ENCODE results near the gene LSM14A. TPM values are rescaled to one million over a fixed set of nuclear protein-coding genes. Genes with fewer than 3 reads are reported as not detected.

Gene LSM14A
- total and polyA plus RNA-seq, 9 of the 15 experiments (the other 6 are each of a cell fraction or from before 2014, with no cell fraction given) = 19.5 to 150 (median 95.1) TPM

GRCh38 chr19:34165295-34165738, 7.0 kb upstream of the LSM14A start (continued):
- no peak; the same call in 1 of the 2 replicates for TF ChIP-seq MGA (IDR thresholded peaks at IDR 0.05)
- TF ChIP-seq ZBTB43 (CRISPR knock-in tag; IDR thresholded peaks at IDR 0.05) = no peak
- TF ChIP-seq E2F3 (CRISPR knock-in tag; IDR thresholded peaks at IDR 0.05) = no peak
- TF ChIP-seq CBX1 (IDR thresholded peaks at IDR 0.05; ENCODE audit: low read depth) = peak; percentile 19; the same call in 1 of the 2 replicates
- peak; percentile 33; the same call in 1 of the 2 replicates for TF ChIP-seq EP300 (IDR thresholded peaks at IDR 0.05; ENCODE audit: low read length)
- TF ChIP-seq YBX1 (IDR thresholded peaks at IDR 0.05) = no peak
- 0 out of 2 replicates have a peak, but pooled peaks have one; percentile 37 for TF ChIP-seq CXXC5 (CRISPR knock-in tag; IDR thresholded peaks at IDR 0.05)
- no peak for TF ChIP-seq THAP7 (CRISPR knock-in tag; IDR thresholded peaks at IDR 0.05)
- peak; percentile 17 for TF ChIP-seq RBM25 (IDR thresholded peaks at IDR 0.05; ENCODE audit: low read depth, low read length, severe bottlenecking)
- peak; percentile 38 for TF ChIP-seq GTF3C2 (IDR thresholded peaks at IDR 0.05; ENCODE audit: borderline replicate concordance, extremely low read depth, insufficient read length)

Data from K562 (cell line).